LNCaP clone FGC (cell line): Measurements from ENCODE around the gene GPR27.
A peak's percentile ranks its signal among the peaks of the same experiment; 100 is the strongest.

ENCODE experiments used
- DNase-seq: peaks from one replicate; pipeline ENCODE4 v3.0.0-alpha.2; 2011; ENCODE audit warnings: low read depth
- H3K4me3 ChIP-seq: 2 replicates; pipeline ENCODE4 v1.5.1; 2011; ENCODE audit warnings: mild to moderate bottlenecking, low read depth, low read length, control low read depth
- CTCF ChIP-seq: IDR thresholded peaks from 2 replicates; pipeline ENCODE4 v1.5.1; 2012; ENCODE audit warnings: mild to moderate bottlenecking; ENCODE audit not compliant: control insufficient read depth, insufficient read depth; ENCODE audit errors: extremely low read depth

GPR27 gene

GRCh38 chr3:71723452-71724170, 30.0 kb upstream of the GPR27 start:
- TF ChIP-seq CTCF: no peak
- no peak for DNase-seq
- H3K4me3 ChIP-seq: no peak overlapping the region

- TF ChIP-seq CTCF: no peak
- peak overlapping the region; percentile 57 for H3K4me3 ChIP-seq
Measured at GRCh38 chr3:71724171-71724453, 29.5 kb upstream of the GPR27 start.

GRCh38 chr3:71724584-71725270, 28.9 kb upstream of the GPR27 start:
- peak overlapping the region; percentile 57 for H3K4me3 ChIP-seq
- DNase-seq: no peak
- TF ChIP-seq CTCF: no peak

More at GRCh38 chr3:71724171-71724453, 29.5 kb upstream of the GPR27 start:
- DNase-seq: no peak

- no peak for TF ChIP-seq CTCF
- peak within 1 kb of the TSS; percentile 57 for H3K4me3 ChIP-seq
- no peak for DNase-seq
Measured at GRCh38 chr3:71725271-71725991, 28.2 kb upstream of the GPR27 start, which contains the start of gene EIF4E3. Gene EIF4E3, minus strand, starts transcription at chr3:71725402. Its CDS starts 35 bp downstream, at chr3:71725367.

GRCh38 chr3:71726146-71726545, 27.5 kb upstream of the GPR27 start:
- DNase-seq: no peak
- H3K4me3 ChIP-seq: no peak overlapping the region

GRCh38 chr3:71728632-71729342, 24.9 kb upstream of the GPR27 start:
- no peak for TF ChIP-seq CTCF
- no peak for DNase-seq
- H3K4me3 ChIP-seq: no peak overlapping the region

More at GRCh38 chr3:71726146-71726545, 27.5 kb upstream of the GPR27 start:
- TF ChIP-seq CTCF: no peak
